Measurements from ENCODE around the gene CCDC3. TPM values are rescaled to one million over a fixed set of nuclear protein-coding genes. Genes with fewer than 3 reads are reported as not detected.

Gene CCDC3
- 0.61 and 1.3 TPM in 2 replicates for total RNA-seq

GRCh38 chr10:13001041-13001886 lies at the start of gene CCDC3:
TSS of gene CCDC3 (minus strand) at chr10:13001713. CDS start at chr10:13001570, 143 bp downstream.

Other genes starting within 250 kb of the CCDC3 start
- gene OPTN, start 98.5 kb upstream of the CCDC3 start, total RNA-seq: 39.3 and 74.3 TPM in 2 replicates
- 13.3 and 16.0 TPM in 2 replicates for gene MCM10, start 159.8 kb upstream of the CCDC3 start, total RNA-seq
- not detected in 2 replicates for gene UCMA, start 232.7 kb upstream of the CCDC3 start, total RNA-seq

Measured in epithelial cell of umbilical artery (primary cell).